Neural progenitor cell (in vitro differentiated cells): ENCODE measurements around the gene CCDC110. TPM values are rescaled to one million over a fixed set of nuclear protein-coding genes. Genes with fewer than 3 reads are reported as not detected.

Source experiments
- DNase-seq: peaks from one replicate; pipeline ENCODE4 v3.0.0-alpha.2; 2016; ENCODE audit warnings: low spot score
- H2AFZ ChIP-seq: fragments of 200-600 bp; sonication (generic); replicated peaks from 2 replicates; pipeline ENCODE4 v1.6.1; 2016; ENCODE audit warnings: antibody characterized with exemption
- H3F3A ChIP-seq: fragments of 200-600 bp; sonication (generic); 2 replicates; pipeline ENCODE4 v1.6.1; 2016; ENCODE audit warnings: antibody characterized with exemption, low read depth
- H3K27ac ChIP-seq: fragments of 200-600 bp; sonication (generic); 2 replicates; pipeline ENCODE4 v1.5.1; 2016; ENCODE audit warnings: mild to moderate bottlenecking
- H3K27me3 ChIP-seq: fragments of 200-600 bp; sonication (generic); 2 replicates; pipeline ENCODE4 v1.6.1; 2016; ENCODE audit warnings: mild to moderate bottlenecking, moderate library complexity
- H3K36me3 ChIP-seq: fragments of 200-600 bp; sonication (generic); 2 replicates; pipeline ENCODE4 v1.5.1; 2016
- H3K4me1 ChIP-seq: fragments of 200-600 bp; sonication (generic); 2 replicates; pipeline ENCODE4 v1.6.1; 2016; ENCODE audit warnings: mixed run types
- H3K4me2 ChIP-seq: fragments of 200-600 bp; sonication (generic); 2 replicates; pipeline ENCODE4 v1.6.1; 2016
- H3K4me3 ChIP-seq: fragments of 200-600 bp; sonication (generic); 2 replicates; pipeline ENCODE4 v1.5.1; 2016
- H3K79me2 ChIP-seq: fragments of 200-600 bp; sonication (generic); 2 replicates; pipeline ENCODE4 v1.6.1; 2016; ENCODE audit warnings: low read depth
- H3K9ac ChIP-seq: fragments of 200-600 bp; sonication (generic); 2 replicates; pipeline ENCODE4 v1.6.1; 2016
- H3K9me3 ChIP-seq: fragments of 200-600 bp; sonication (generic); 2 replicates; pipeline ENCODE4 v1.5.1; 2016; ENCODE audit warnings: low read depth
- H4K20me1 ChIP-seq: fragments of 200-600 bp; sonication (generic); 2 replicates; pipeline ENCODE4 v1.6.1; 2016; ENCODE audit warnings: low read depth
- H3K27ac Mint-ChIP-seq: 3 replicates; pipeline ENCODE4 v1.8.0; 2021; ENCODE audit warnings: mixed read lengths
- H3K27me3 Mint-ChIP-seq: 2 replicates; pipeline ENCODE4 v1.8.0; 2022; ENCODE audit warnings: low read depth, mild to moderate bottlenecking, inconsistent platforms, moderate library complexity, mixed read lengths; ENCODE audit not compliant: insufficient read depth
- H3K36me3 Mint-ChIP-seq: 3 replicates; pipeline ENCODE4 v1.8.0; 2021; ENCODE audit warnings: mixed read lengths
- H3K4me1 Mint-ChIP-seq: 3 replicates; pipeline ENCODE4 v1.8.0; 2021; ENCODE audit warnings: mixed read lengths
- H3K4me3 Mint-ChIP-seq: 3 replicates; pipeline ENCODE4 v1.8.0; 2021; ENCODE audit warnings: mild to moderate bottlenecking, moderate library complexity, mixed read lengths
- H3K9me3 Mint-ChIP-seq: 3 replicates; pipeline ENCODE4 v1.8.0; 2020; ENCODE audit warnings: mixed read lengths
- EZH2 ChIP-seq: fragments of 200-600 bp; sonication (generic); IDR thresholded peaks from 2 replicates; pipeline ENCODE4 v1.6.1; 2017; ENCODE audit warnings: antibody characterized with exemption, mild to moderate bottlenecking, moderate library complexity
- EZH2phosphoT487 ChIP-seq: fragments of 200-600 bp; sonication (generic); IDR thresholded peaks from 2 replicates; pipeline ENCODE4 v1.6.1; 2017; ENCODE audit warnings: antibody characterized with exemption
- total RNA-seq: library from RNA; depleted of rRNA; stranded (reverse); fragments of >200 nt; gene quantifications from 2 replicates; pipeline ENCODE4 v1.2.3, GENCODE V29; 2015; ENCODE audit warnings: low replicate concordance
- TF ChIP-seq, protein P1 (sequence below): fragments of 200-600 bp; sonication (generic); IDR thresholded peaks from 2 replicates; pipeline ENCODE4 v1.5.1; 2017; ENCODE audit warnings: antibody characterized with exemption, mild to moderate bottlenecking

CCDC110 gene
- total RNA-seq, 1 donor from 2014 or later: 2.0 TPM

GRCh38 chr4:185508181-185508580 is 36.6 kb upstream of the CCDC110 start:
- Mint-ChIP-seq H3K4me1 (no peaks in the 10 kb centered on the region), H3K9me3 (no peaks in the 10 kb centered on the region), H3K36me3 (no peaks in the 10 kb centered on the region), H3K4me3 (no peak overlapping the region), H3K27ac (no peak overlapping the region), H3K27me3 (peaks cover 7% of the 10 kb centered on the region)
- H3K9ac ChIP-seq: no peak overlapping the region
- TF ChIP-seq EZH2 (no peak), EZH2phosphoT487 (no peak)
- TF ChIP-seq, protein P1, sequence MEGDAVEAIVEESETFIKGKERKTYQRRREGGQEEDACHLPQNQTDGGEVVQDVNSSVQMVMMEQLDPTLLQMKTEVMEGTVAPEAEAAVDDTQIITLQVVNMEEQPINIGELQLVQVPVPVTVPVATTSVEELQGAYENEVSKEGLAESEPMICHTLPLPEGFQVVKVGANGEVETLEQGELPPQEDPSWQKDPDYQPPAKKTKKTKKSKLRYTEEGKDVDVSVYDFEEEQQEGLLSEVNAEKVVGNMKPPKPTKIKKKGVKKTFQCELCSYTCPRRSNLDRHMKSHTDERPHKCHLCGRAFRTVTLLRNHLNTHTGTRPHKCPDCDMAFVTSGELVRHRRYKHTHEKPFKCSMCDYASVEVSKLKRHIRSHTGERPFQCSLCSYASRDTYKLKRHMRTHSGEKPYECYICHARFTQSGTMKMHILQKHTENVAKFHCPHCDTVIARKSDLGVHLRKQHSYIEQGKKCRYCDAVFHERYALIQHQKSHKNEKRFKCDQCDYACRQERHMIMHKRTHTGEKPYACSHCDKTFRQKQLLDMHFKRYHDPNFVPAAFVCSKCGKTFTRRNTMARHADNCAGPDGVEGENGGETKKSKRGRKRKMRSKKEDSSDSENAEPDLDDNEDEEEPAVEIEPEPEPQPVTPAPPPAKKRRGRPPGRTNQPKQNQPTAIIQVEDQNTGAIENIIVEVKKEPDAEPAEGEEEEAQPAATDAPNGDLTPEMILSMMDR: no peak
- no peak for DNase-seq
- no peaks in the 10 kb centered on the region for H3F3A ChIP-seq
- no peaks in the 10 kb centered on the region for H3K27me3 ChIP-seq
- H2AFZ ChIP-seq: no peak overlapping the region
- no peak overlapping the region for H3K4me2 ChIP-seq
- no peaks in the 10 kb centered on the region for H3K4me1 ChIP-seq
- no peaks in the 10 kb centered on the region for H3K9me3 ChIP-seq
- no peak overlapping the region for H3K4me3 ChIP-seq
- H3K79me2 ChIP-seq: no peaks in the 10 kb centered on the region
- H3K27ac ChIP-seq: no peak overlapping the region
- H3K36me3 ChIP-seq: no peaks in the 10 kb centered on the region
- no peaks in the 10 kb centered on the region for H4K20me1 ChIP-seq

DNA sequence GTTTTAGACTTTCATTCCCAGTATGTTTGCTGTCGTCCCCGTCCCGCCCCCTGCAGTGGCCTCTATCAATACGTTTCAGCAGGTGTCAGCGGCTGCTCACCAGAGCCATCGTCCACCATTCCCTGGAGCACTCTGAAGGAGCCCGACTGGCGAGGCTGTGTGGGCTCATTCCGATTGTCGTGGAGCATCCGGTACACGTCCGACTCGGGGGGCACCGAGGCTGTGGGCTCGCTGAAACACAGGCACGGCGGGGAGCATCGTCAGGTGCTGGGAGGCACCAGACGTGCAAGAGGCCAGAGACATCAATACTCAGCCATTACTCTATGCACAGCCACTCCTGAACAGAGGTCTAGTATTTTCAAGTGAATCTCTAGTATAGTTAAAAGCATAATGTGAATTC is 34.9 kb upstream of the CCDC110 start:
- Histone ChIP-seq H3K36me3 (no peaks in the 10 kb centered on the region), H3K27ac (no peak overlapping the region), H3K4me1 (no peaks in the 10 kb centered on the region), H3K9me3 (peaks cover 3% of the 10 kb centered on the region), H3K4me3 (no peak overlapping the region), H3K27me3 (no peaks in the 10 kb centered on the region), H2AFZ (no peak overlapping the region), H3K4me2 (no peak overlapping the region), H4K20me1 (no peaks in the 10 kb centered on the region), H3K79me2 (no peaks in the 10 kb centered on the region), H3K9ac (no peak overlapping the region), H3F3A (no peaks in the 10 kb centered on the region)
- TF ChIP-seq EZH2phosphoT487: no peak
- TF ChIP-seq EZH2: no peak
- TF ChIP-seq, protein P1: no peak
- H3K27me3 Mint-ChIP-seq: peaks cover 7% of the 10 kb centered on the region
- H3K4me3 Mint-ChIP-seq: no peak overlapping the region
- peaks cover 2% of the 10 kb centered on the region for H3K4me1 Mint-ChIP-seq
- no peak for DNase-seq
- H3K27ac Mint-ChIP-seq: no peak overlapping the region
- H3K36me3 Mint-ChIP-seq: no peaks in the 10 kb centered on the region
- H3K9me3 Mint-ChIP-seq: no peaks in the 10 kb centered on the region

DNA sequence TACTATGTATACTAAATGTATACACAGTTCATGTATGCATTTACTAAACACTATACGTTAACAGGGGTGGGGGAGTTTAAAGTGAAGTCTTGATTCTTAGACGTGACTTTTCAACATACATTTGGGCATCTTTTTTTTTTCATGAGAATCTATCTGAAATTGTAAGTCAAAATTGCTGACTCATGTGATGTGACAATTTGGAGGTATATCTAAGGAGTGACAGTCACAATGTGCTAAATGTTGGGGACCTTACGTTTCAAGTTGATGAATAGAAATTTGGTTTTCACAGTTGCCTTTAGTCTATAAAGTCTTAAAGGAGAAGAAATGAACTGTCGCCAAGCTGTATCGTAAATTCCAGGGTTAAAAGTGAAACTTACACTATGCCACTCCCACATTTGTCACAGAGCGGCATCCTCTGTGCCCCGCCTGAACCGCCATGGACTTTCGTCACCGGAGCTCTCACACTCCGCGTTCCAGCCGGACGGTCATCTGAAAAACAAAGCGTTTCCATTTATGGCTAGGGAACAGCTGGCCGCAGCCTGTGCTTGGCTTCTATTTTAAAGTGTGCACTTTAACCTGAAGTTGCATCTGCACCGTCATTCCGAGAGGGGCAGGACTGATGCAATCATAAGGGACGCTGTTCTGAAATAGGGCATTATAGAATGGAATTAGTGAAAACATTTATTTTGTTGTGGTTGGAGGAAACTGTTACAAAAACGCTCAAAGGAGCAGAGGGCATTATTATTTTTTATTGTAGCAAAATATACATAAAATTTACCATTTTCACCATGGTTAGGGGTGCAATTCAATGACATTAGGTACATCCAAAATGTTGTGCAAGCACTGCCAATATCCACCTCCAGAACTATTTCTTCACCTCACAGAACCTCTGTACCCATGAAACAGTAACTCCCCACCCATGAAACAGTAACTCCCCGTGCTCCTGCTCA is 32.8 kb upstream of the CCDC110 start:
- H3K36me3 Mint-ChIP-seq: peaks cover 3% of the 10 kb centered on the region
- Histone ChIP-seq H3K27ac (no peak overlapping the region), H2AFZ (no peak overlapping the region), H3K9ac (no peak overlapping the region), H3K79me2 (no peaks in the 10 kb centered on the region), H3F3A (no peaks in the 10 kb centered on the region), H3K4me3 (no peak overlapping the region), H3K27me3 (no peaks in the 10 kb centered on the region), H3K4me1 (no peaks in the 10 kb centered on the region), H3K4me2 (no peak overlapping the region), H3K9me3 (peaks cover 12% of the 10 kb centered on the region), H4K20me1 (no peaks in the 10 kb centered on the region), H3K36me3 (no peaks in the 10 kb centered on the region)
- TF ChIP-seq, protein P1: no peak
- TF ChIP-seq EZH2phosphoT487 (no peak), EZH2 (no peak)
- DNase-seq: no peak
- H3K27ac Mint-ChIP-seq: no peak overlapping the region
- H3K27me3 Mint-ChIP-seq: peaks cover 7% of the 10 kb centered on the region
- H3K4me3 Mint-ChIP-seq: no peak overlapping the region
- H3K9me3 Mint-ChIP-seq: peaks cover 11% of the 10 kb centered on the region
- H3K4me1 Mint-ChIP-seq: peaks cover 2% of the 10 kb centered on the region
